A549 (cell line): ENCODE data around the gene PDE3B. TPM values are rescaled to one million over a fixed set of nuclear protein-coding genes. Genes with fewer than 3 reads are reported as not detected.

Experiments used
- ATAC-seq, 2 experiments: fragments of 200-7000 bp in 1 of 2; fragments of >200 bp in 1 of 2; cut with Nextera tagmentation in 1 of 2; cut with Tn5 transposase in 1 of 2; 3 replicates each; pipeline versions ENCODE4 v1.8.0 to v1.9.1; 2018 to 2020; ENCODE audit warnings: mild to moderate bottlenecking in 1 of 2, moderate library complexity in 1 of 2
- CTCF ChIA-PET: fragments of 300-600 bp; sonication (Branson Sonifier 250); formaldehyde crosslinking; extraction: SDS; loops from one replicate; lab custom pipeline; 2021; ENCODE audit warnings: antibody characterized with exemption, inconsistent platforms; lab: Yijun Ruan, JAX
- POLR2A ChIA-PET: fragments of 350-600 bp; formaldehyde crosslinking; extraction: SDS; loops from one replicate; lab custom pipeline; 2021; ENCODE audit warnings: antibody characterized with exemption, inconsistent platforms; lab: Yijun Ruan, JAX
- DNase-seq, 2 experiments: peaks; one replicate each; pipeline versions ENCODE4 v3.0.0 to v3.0.0-alpha.2; 2011 to 2016; ENCODE audit warnings: low read depth in 1 of 2, low spot score in 1 of 2
- FAIRE-seq: peaks from 2 replicates; lab custom pipeline; 2011; peaks lifted over from hg19 to GRCh38; lab: Jason Lieb, UNC
- H3K27ac ChIP-seq, 2 experiments: fragments of >200 bp; sonication (Bioruptor Twin); formaldehyde crosslinking; 3 replicates each; pipeline ENCODE4 v1.5.1; 2016 to 2017
- H3K4me1 ChIP-seq: fragments of >200 bp; sonication (Bioruptor Twin); formaldehyde crosslinking; 3 replicates; pipeline ENCODE4 v1.6.1; 2016
- H3K4me2 ChIP-seq: fragments of >200 bp; sonication (Bioruptor Twin); formaldehyde crosslinking; 3 replicates; pipeline ENCODE4 v1.6.1; 2016
- H3K4me3 ChIP-seq: fragments of >200 bp; sonication (Bioruptor Twin); formaldehyde crosslinking; 3 replicates; pipeline ENCODE4 v1.5.1; 2016
- H3K9me3 ChIP-seq: fragments of >200 bp; sonication (Bioruptor Twin); formaldehyde crosslinking; 3 replicates; pipeline ENCODE4 v1.6.1; 2016
- ATOH8 ChIP-seq: fragments of 250-450 bp; sonication (Bioruptor Pico); IDR thresholded peaks from 2 replicates; pipeline ENCODE4 v1.5.0; 2020; ENCODE audit warnings: low read depth, mild to moderate bottlenecking, moderate library complexity
- BCL3 ChIP-seq: fragments of >200 bp; sonication (Bioruptor Twin); formaldehyde crosslinking; IDR thresholded peaks from 3 replicates; pipeline ENCODE4 v1.6.1; 2016
- CBX2 ChIP-seq: fragments of 200-600 bp; sonication (generic); IDR thresholded peaks from 2 replicates; pipeline ENCODE4 v1.6.1; 2016; ENCODE audit warnings: low read depth, mild to moderate bottlenecking, borderline replicate concordance
- CBX8 ChIP-seq: fragments of 200-600 bp; sonication (generic); IDR thresholded peaks from 2 replicates; pipeline ENCODE4 v1.6.1; 2016
- CTCF ChIP-seq: fragments of >200 bp; sonication (Bioruptor Twin); formaldehyde crosslinking; IDR thresholded peaks from 3 replicates; pipeline ENCODE4 v1.5.1; 2016
- EHMT2 ChIP-seq: fragments of 200-600 bp; sonication (generic); IDR thresholded peaks from 2 replicates; pipeline ENCODE4 v1.6.1; 2016; ENCODE audit warnings: antibody characterized with exemption, low read depth, mild to moderate bottlenecking, moderate library complexity
- FOSL2 ChIP-seq, 2 experiments: fragments of 450-650 bp in 1 of 2; fragments of >200 bp in 1 of 2; sonication (Bioruptor Twin) in 1 of 2; formaldehyde crosslinking; IDR thresholded peaks; 2 replicates each; pipeline versions ENCODE4 v1.5.0 to v1.6.1; 2016 to 2020; ENCODE audit warnings: mild to moderate bottlenecking in 1 of 2, moderate library complexity in 1 of 2
- HEYL ChIP-seq: fragments of 250-450 bp; sonication (Bioruptor Pico); IDR thresholded peaks from 2 replicates; pipeline ENCODE4 v1.8.0; 2021; ENCODE audit warnings: mild to moderate bottlenecking, moderate library complexity
- HMGXB4 ChIP-seq: fragments of 250-450 bp; sonication (Bioruptor Pico); IDR thresholded peaks from 2 replicates; pipeline ENCODE4 v1.5.0; 2021; ENCODE audit warnings: mild to moderate bottlenecking, moderate library complexity, borderline replicate concordance
- HOXA7 ChIP-seq: fragments of 250-450 bp; sonication (Bioruptor Pico); IDR thresholded peaks from 2 replicates; pipeline ENCODE4 v1.5.0; 2020; ENCODE audit warnings: mild to moderate bottlenecking, moderate library complexity
- KDM1A ChIP-seq: fragments of 200-600 bp; sonication (generic); IDR thresholded peaks from 2 replicates; pipeline ENCODE4 v1.6.1; 2016; ENCODE audit warnings: low read depth, mild to moderate bottlenecking
- NFE2L2 ChIP-seq: fragments of 150-350 bp; conservative IDR thresholded peaks from 2 replicates; pipeline ENCODE4 v1.6.1; 2014; ENCODE audit warnings: low read length
- RAD21 ChIP-seq, 2 experiments: fragments of >200 bp in 1 of 2; sonication (Bioruptor Twin) in 1 of 2; formaldehyde crosslinking in 1 of 2; IDR thresholded peaks in 1 of 2; conservative IDR thresholded peaks in 1 of 2; 2 replicates in 1 of 2; 3 replicates in 1 of 2; pipeline ENCODE4 v1.6.1; 2012 to 2018; ENCODE audit warnings: inconsistent platforms in 1 of 2
- RFX5 ChIP-seq: fragments of 450-650 bp; IDR thresholded peaks from 2 replicates; pipeline ENCODE4 v1.7.1; 2014; ENCODE audit warnings: antibody characterized with exemption, mild to moderate bottlenecking, moderate library complexity
- RNF2 ChIP-seq: fragments of 200-600 bp; sonication (generic); IDR thresholded peaks from 2 replicates; pipeline ENCODE4 v1.6.1; 2016; ENCODE audit warnings: low read depth, mild to moderate bottlenecking, antibody characterized with exemption, moderate library complexity, borderline replicate concordance
- ZC3H11A ChIP-seq: fragments of 450-650 bp; IDR thresholded peaks from 2 replicates; pipeline ENCODE4 v1.6.1; 2014; ENCODE audit warnings: antibody characterized with exemption, mild to moderate bottlenecking
- WGBS: methylation state at CpG from one replicate; pipeline ENCODE4 v1.1.6; 2017; ENCODE audit errors: missing lambda C conversion rate; 5-methylcytosine and 5-hydroxymethylcytosine counted together
- polyA plus RNA-seq, 4 experiments: library from polyadenylated mRNA; depleted of rRNA in 3 of 4; stranded (reverse); fragments of >200 nt; fragmentation: RNase III in 1 of 4; extraction: RNeasy Plus Mini Kit Qiagen cat#74134 plus additional on column Dnase treatment in 1 of 4; gene quantifications; 2 replicates in 3 of 4; 3 replicates in 1 of 4; pipeline ENCODE4 v1.2.3, GENCODE V29; 2011 to 2017
- TF ChIP-seq, protein P1 (sequence below): IDR thresholded peaks from 2 replicates; pipeline ENCODE4 v1.6.1; 2012; ENCODE audit warnings: low read depth, borderline replicate concordance
- TF ChIP-seq, protein P2 (sequence below): fragments of 150-350 bp; IDR thresholded peaks from 2 replicates; pipeline ENCODE4 v1.6.1; 2014; ENCODE audit warnings: low read depth, mild to moderate bottlenecking, low read length

The PDE3B gene
- polyA plus RNA-seq, 2 of the 4 experiments (the other 2 are of a cell fraction), result 2.4 to 2.9 TPM

DNA sequence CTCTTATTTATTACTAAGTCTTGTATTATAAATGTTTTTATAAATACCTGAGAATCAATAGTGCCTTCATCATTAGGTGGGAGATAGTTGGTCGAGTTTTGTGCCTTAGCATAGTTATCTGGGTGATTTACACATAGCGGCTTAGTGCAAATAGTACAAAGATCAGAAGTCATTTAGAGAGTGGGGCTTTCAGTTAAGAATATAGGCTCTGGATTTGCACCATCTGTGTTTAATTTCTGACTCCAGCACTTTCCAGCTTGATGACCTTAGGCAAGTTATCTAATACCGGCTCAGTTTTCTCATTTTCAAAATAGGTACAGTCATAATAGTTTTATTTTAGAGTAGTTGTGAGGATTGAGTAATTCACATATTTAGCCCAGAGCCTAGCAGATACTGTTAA, 26.4 kb downstream of the PDE3B start (continued):
- TF ChIP-seq CTCF, result no peak
- TF ChIP-seq, all 56 proteins: peak for 0

DNA sequence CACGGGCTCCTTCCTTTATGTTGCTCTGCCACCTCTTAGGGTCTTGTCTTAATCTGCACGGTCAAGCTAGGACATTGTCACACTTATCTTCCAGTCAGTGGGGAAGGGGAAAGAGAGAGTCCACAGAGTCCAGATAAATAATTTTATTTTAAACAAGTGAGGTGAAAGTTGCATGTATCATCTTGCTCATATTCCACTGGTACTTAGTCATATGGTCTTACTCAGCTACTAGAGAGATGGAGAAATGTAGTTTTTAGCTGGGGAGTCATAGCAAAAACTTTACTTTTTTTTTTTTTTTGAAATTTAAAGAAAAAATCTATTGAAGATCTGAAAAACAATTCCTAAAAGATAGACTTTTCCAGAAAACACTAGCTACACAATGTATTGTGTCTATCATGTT, 29.0 kb downstream of the PDE3B start:
- no peak overlapping the region for H3K27ac ChIP-seq
- H3K4me3 ChIP-seq, result no peak overlapping the region
- DNase-seq (no peak), FAIRE-seq (no peak), ATAC-seq (no peak)
- POLR2A ChIA-PET, result interaction anchor here (0.5 kb wide), 1 partner anchor 27 kb away, joined by 3 read pairs; no protein-coding TSS in a partner anchor
- 48% methylated on average over 2 of the region's 2 CpGs for WGBS
- H3K4me2 ChIP-seq, result no peak overlapping the region
- TF ChIP-seq BCL3, result no peak
- no peak for TF ChIP-seq HOXA7 (CRISPR knock-in tag)
- no peak for TF ChIP-seq EHMT2
- no peak for TF ChIP-seq ATOH8 (CRISPR knock-in tag)
- no peak for TF ChIP-seq CBX2
- TF ChIP-seq FOSL2 (IDR thresholded peaks at IDR 0.05), result no peak
- no peak for TF ChIP-seq FOSL2 (CRISPR knock-in tag; IDR thresholded peaks at IDR 0.05)
- TF ChIP-seq NFE2L2, result no peak
- no peak for TF ChIP-seq CTCF
- no peak for TF ChIP-seq HMGXB4 (CRISPR knock-in tag)
- TF ChIP-seq HEYL (CRISPR knock-in tag), result no peak
- TF ChIP-seq, protein P1, sequence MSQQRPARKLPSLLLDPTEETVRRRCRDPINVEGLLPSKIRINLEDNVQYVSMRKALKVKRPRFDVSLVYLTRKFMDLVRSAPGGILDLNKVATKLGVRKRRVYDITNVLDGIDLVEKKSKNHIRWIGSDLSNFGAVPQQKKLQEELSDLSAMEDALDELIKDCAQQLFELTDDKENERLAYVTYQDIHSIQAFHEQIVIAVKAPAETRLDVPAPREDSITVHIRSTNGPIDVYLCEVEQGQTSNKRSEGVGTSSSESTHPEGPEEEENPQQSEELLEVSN, result no peak
- TF ChIP-seq, protein P2, sequence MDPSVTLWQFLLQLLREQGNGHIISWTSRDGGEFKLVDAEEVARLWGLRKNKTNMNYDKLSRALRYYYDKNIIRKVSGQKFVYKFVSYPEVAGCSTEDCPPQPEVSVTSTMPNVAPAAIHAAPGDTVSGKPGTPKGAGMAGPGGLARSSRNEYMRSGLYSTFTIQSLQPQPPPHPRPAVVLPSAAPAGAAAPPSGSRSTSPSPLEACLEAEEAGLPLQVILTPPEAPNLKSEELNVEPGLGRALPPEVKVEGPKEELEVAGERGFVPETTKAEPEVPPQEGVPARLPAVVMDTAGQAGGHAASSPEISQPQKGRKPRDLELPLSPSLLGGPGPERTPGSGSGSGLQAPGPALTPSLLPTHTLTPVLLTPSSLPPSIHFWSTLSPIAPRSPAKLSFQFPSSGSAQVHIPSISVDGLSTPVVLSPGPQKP, result no peak
- TF ChIP-seq ZC3H11A, result no peak
- TF ChIP-seq RFX5, result no peak
- TF ChIP-seq RAD21 (conservative IDR thresholded peaks at IDR 0.05 in 1 of 2, IDR thresholded peaks at IDR 0.05 in 1 of 2), result no peak
- TF ChIP-seq CBX8, result no peak
- TF ChIP-seq KDM1A, result no peak
- TF ChIP-seq RNF2, result no peak
- CTCF ChIA-PET, result no interaction called here
- H3K4me1 ChIP-seq, result no peaks in the 10 kb centered on the region
- no peaks in the 10 kb centered on the region for H3K9me3 ChIP-seq
